HEK293T (cell line): ENCODE measurements around the gene AMER2.

Source experiments
- CTCF ChIA-PET: fragments of 350-600 bp; formaldehyde crosslinking; extraction: SDS; loops from one replicate; lab custom pipeline; 2021; ENCODE audit warnings: antibody characterized with exemption, inconsistent platforms; lab: Yijun Ruan, JAX
- POLR2A ChIA-PET: fragments of 350-600 bp; formaldehyde crosslinking; extraction: SDS; loops from one replicate; lab custom pipeline; 2020; ENCODE audit warnings: antibody characterized with exemption, inconsistent platforms; lab: Yijun Ruan, JAX
- DNase-seq: peaks from one replicate; pipeline ENCODE4 v3.0.0; 2012; ENCODE audit warnings: mixed read lengths; ENCODE audit errors: extremely low spot score
- ARNT ChIP-seq: fragments of 450-650 bp; IDR thresholded peaks from 2 replicates; pipeline ENCODE4 v1.6.1; 2017; ENCODE audit warnings: mild to moderate bottlenecking
- BHLHE40 ChIP-seq: fragments of 450-650 bp; IDR thresholded peaks from 2 replicates; pipeline ENCODE4 v1.6.1; 2016; ENCODE audit warnings: mild to moderate bottlenecking, moderate library complexity, borderline replicate concordance
- CTBP1 ChIP-seq: fragments of 450-650 bp; IDR thresholded peaks from 2 replicates; pipeline ENCODE4 v1.6.1; 2016; ENCODE audit warnings: borderline replicate concordance
- ELF4 ChIP-seq: fragments of 450-650 bp; IDR thresholded peaks from 2 replicates; pipeline ENCODE4 v1.6.1; 2017; ENCODE audit warnings: antibody characterized with exemption
- FOXA1 ChIP-seq: fragments of 450-650 bp; IDR thresholded peaks from 2 replicates; pipeline ENCODE4 v1.6.1; 2016; ENCODE audit warnings: mild to moderate bottlenecking
- FOXK2 ChIP-seq: fragments of 450-650 bp; IDR thresholded peaks from 2 replicates; pipeline ENCODE4 v1.6.1; 2016; ENCODE audit warnings: mild to moderate bottlenecking
- FOXM1 ChIP-seq: fragments of 450-650 bp; IDR thresholded peaks from 2 replicates; pipeline ENCODE4 v1.6.1; 2017; ENCODE audit warnings: mild to moderate bottlenecking, borderline replicate concordance
- HDGF ChIP-seq: fragments of 450-650 bp; IDR thresholded peaks from 2 replicates; pipeline ENCODE4 v1.6.1; 2017; ENCODE audit warnings: antibody characterized with exemption, borderline replicate concordance
- L3MBTL2 ChIP-seq: fragments of 450-650 bp; conservative IDR thresholded peaks from 2 replicates; pipeline ENCODE4 v1.6.1; 2016; ENCODE audit warnings: mild to moderate bottlenecking
- LEF1 ChIP-seq: fragments of 450-650 bp; IDR thresholded peaks from 2 replicates; pipeline ENCODE4 v1.6.1; 2017; ENCODE audit warnings: mild to moderate bottlenecking, borderline replicate concordance
- NFRKB ChIP-seq: fragments of 450-650 bp; IDR thresholded peaks from 2 replicates; pipeline ENCODE4 v1.6.1; 2016; ENCODE audit warnings: mild to moderate bottlenecking, moderate library complexity
- PKNOX1 ChIP-seq: fragments of 450-650 bp; IDR thresholded peaks from 2 replicates; pipeline ENCODE4 v1.6.1; 2016
- SP1 ChIP-seq: fragments of 450-650 bp; IDR thresholded peaks from 2 replicates; pipeline ENCODE4 v1.6.1; 2017
- SUZ12 ChIP-seq: fragments of 450-650 bp; IDR thresholded peaks from 2 replicates; pipeline ENCODE4 v1.6.1; 2016; ENCODE audit warnings: mild to moderate bottlenecking
- TARDBP ChIP-seq: fragments of 450-650 bp; IDR thresholded peaks from 2 replicates; pipeline ENCODE4 v1.6.1; 2016
- ZNF384 ChIP-seq: fragments of 450-650 bp; IDR thresholded peaks from 2 replicates; pipeline ENCODE4 v1.6.1; 2016

The AMER2 gene

GRCh38 chr13:25157681-25158080 lies 14.4 kb downstream of the AMER2 start:
- TF ChIP-seq PKNOX1 (no peak), L3MBTL2 (no peak), BHLHE40 (no peak), ARNT (no peak), NFRKB (no peak), FOXA1 (no peak), LEF1 (no peak), SP1 (no peak), FOXK2 (no peak), SUZ12 (no peak), ELF4 (no peak), FOXM1 (no peak), HDGF (no peak), TARDBP (no peak), CTBP1 (no peak), ZNF384 (no peak)
- DNase-seq = no peak
- ChIA-PET CTCF (no interaction called here), POLR2A (no interaction called here)

GRCh38 chr13:25153736-25154135 lies 18.4 kb downstream of the AMER2 start:
- no peak for DNase-seq
- ChIA-PET POLR2A (no interaction called here), CTCF (no interaction called here)
- no peak for TF ChIP-seq TARDBP
- no peak for TF ChIP-seq CTBP1
- TF ChIP-seq NFRKB = no peak
- TF ChIP-seq SP1 = no peak
- TF ChIP-seq PKNOX1 = no peak
- no peak for TF ChIP-seq ARNT
- no peak for TF ChIP-seq HDGF
- no peak for TF ChIP-seq FOXA1

GRCh38 chr13:25151626-25152195 lies 20.4 kb downstream of the AMER2 start:
- CTCF ChIA-PET = interaction anchor here (2.3 kb wide), 1 partner anchor 37 kb away, joined by 4 read pairs; no protein-coding TSS in a partner anchor
- POLR2A ChIA-PET = no interaction called here
- DNase-seq = no peak
- TF ChIP-seq ARNT = no peak
- TF ChIP-seq FOXM1 = no peak
- no peak for TF ChIP-seq SUZ12
- no peak for TF ChIP-seq NFRKB

- no peak for DNase-seq
- CTCF ChIA-PET = interaction anchor here (0.6 to 2.3 kb wide), 2 partner anchors 10 to 35 kb away, joined by 4 read pairs; no protein-coding TSS in a partner anchor
- TF ChIP-seq NFRKB (no peak), SUZ12 (no peak), FOXA1 (no peak)
- POLR2A ChIA-PET = no interaction called here
Measured at GRCh38 chr13:25149711-25150110, 22.4 kb downstream of the AMER2 start.

GRCh38 chr13:25148402-25148771 lies 23.7 kb downstream of the AMER2 start:
- POLR2A ChIA-PET = no interaction called here
- TF ChIP-seq HDGF = no peak
- TF ChIP-seq LEF1 = no peak
- no peak for TF ChIP-seq NFRKB
- no peak for TF ChIP-seq FOXK2
- no peak for TF ChIP-seq TARDBP
- no peak for TF ChIP-seq FOXA1
- no peak for TF ChIP-seq SUZ12
- no peak for DNase-seq
- CTCF ChIA-PET = no interaction called here

- DNase-seq = no peak
- CTCF ChIA-PET = no interaction called here
- TF ChIP-seq ARNT (no peak), FOXA1 (no peak), NFRKB (no peak), SP1 (no peak), TARDBP (no peak), SUZ12 (no peak), L3MBTL2 (no peak), ZNF384 (no peak), ELF4 (no peak), CTBP1 (no peak), LEF1 (no peak), HDGF (no peak), BHLHE40 (no peak), PKNOX1 (no peak), FOXK2 (no peak), FOXM1 (no peak)
- POLR2A ChIA-PET = no interaction called here
Measured at GRCh38 chr13:25147638-25148401, 24.3 kb downstream of the AMER2 start.

GRCh38 chr13:25143706-25144105 lies 28.4 kb downstream of the AMER2 start:
- POLR2A ChIA-PET = no interaction called here
- CTCF ChIA-PET = no interaction called here
- TF ChIP-seq NFRKB (no peak), LEF1 (no peak), ARNT (no peak), TARDBP (no peak), SUZ12 (no peak), BHLHE40 (no peak), HDGF (no peak), PKNOX1 (no peak), ZNF384 (no peak), L3MBTL2 (no peak), CTBP1 (no peak), ELF4 (no peak), SP1 (no peak), FOXM1 (no peak), FOXA1 (no peak), FOXK2 (no peak)
- DNase-seq = no peak
